Dendritic cell treated with granulocyte-macrophage colony-stimulating factor and Interleukin-4, amounts not matched to agents 40 ng/mL and 50 ng/mL, for 4 days (primary cell): ENCODE data around the gene PPP1R15B.

Experiments
- H3K27ac Mint-ChIP-seq: one replicate; pipeline ENCODE4 v1.8.0; 2022; ENCODE audit warnings: mild to moderate bottlenecking, mixed read lengths
- H3K27me3 Mint-ChIP-seq: one replicate; pipeline ENCODE4 v1.8.0; 2022; ENCODE audit warnings: mild to moderate bottlenecking, mixed read lengths
- H3K36me3 Mint-ChIP-seq: one replicate; pipeline ENCODE4 v1.8.0; 2022; ENCODE audit warnings: low read depth, mixed read lengths
- H3K4me1 Mint-ChIP-seq: one replicate; pipeline ENCODE4 v1.8.0; 2022; ENCODE audit warnings: low read depth, mixed read lengths
- H3K4me3 Mint-ChIP-seq: one replicate; pipeline ENCODE4 v1.8.0; 2022; ENCODE audit warnings: mild to moderate bottlenecking, moderate library complexity, mixed read lengths
- H3K9me3 Mint-ChIP-seq: one replicate; pipeline ENCODE4 v1.8.0; 2022; ENCODE audit warnings: mixed read lengths
- intact Hi-C: fragments of 100-400 bp; cut with micrococcal nuclease; formaldehyde crosslinking; loops from one replicate; pipeline ENCODE4 v1.15.0; 2022

PPP1R15B gene

GRCh38 chr1:204408074-204408507 lies 3.5 kb downstream of the PPP1R15B start:
- Mint-ChIP-seq H3K4me1 (peaks cover 14% of the 10 kb centered on the region), H3K4me3 (peak overlapping the region; percentile 99), H3K9me3 (no peaks in the 10 kb centered on the region), H3K27ac (peak overlapping the region; percentile 34), H3K36me3 (peaks cover 54% of the 10 kb centered on the region), H3K27me3 (no peaks in the 10 kb centered on the region)
- intact Hi-C loops = no loop called here

- H3K27me3 Mint-ChIP-seq = no peaks in the 10 kb centered on the region
- peaks cover 58% of the 10 kb centered on the region for H3K36me3 Mint-ChIP-seq
- intact Hi-C loops = no loop called here
- H3K4me1 Mint-ChIP-seq = peaks cover 8% of the 10 kb centered on the region
- H3K9me3 Mint-ChIP-seq = no peaks in the 10 kb centered on the region
- peak overlapping the region; percentile 34 for H3K27ac Mint-ChIP-seq
- peak overlapping the region; percentile 99 for H3K4me3 Mint-ChIP-seq
These were observed 4.2 kb downstream of the PPP1R15B start for GRCh38 chr1:204407295-204407971.

- H3K4me1 Mint-ChIP-seq = peaks cover 8% of the 10 kb centered on the region
- H3K4me3 Mint-ChIP-seq = peak overlapping the region; percentile 57
- H3K36me3 Mint-ChIP-seq = peaks cover 63% of the 10 kb centered on the region
- intact Hi-C loops = no loop called here
- H3K27ac Mint-ChIP-seq = no peak overlapping the region
- H3K9me3 Mint-ChIP-seq = no peaks in the 10 kb centered on the region
- no peaks in the 10 kb centered on the region for H3K27me3 Mint-ChIP-seq
These were observed 5.0 kb downstream of the PPP1R15B start for GRCh38 chr1:204406621-204407020.

- Mint-ChIP-seq H3K9me3 (no peaks in the 10 kb centered on the region), H3K36me3 (peaks cover 63% of the 10 kb centered on the region), H3K4me3 (no peak overlapping the region), H3K27me3 (no peaks in the 10 kb centered on the region), H3K4me1 (peaks cover 10% of the 10 kb centered on the region), H3K27ac (no peak overlapping the region)
- intact Hi-C loops = no loop called here
These were observed 5.6 kb downstream of the PPP1R15B start for GRCh38 chr1:204405988-204406387.

GRCh38 chr1:204404629-204405028 lies 7.0 kb downstream of the PPP1R15B start:
- Mint-ChIP-seq H3K4me3 (no peak overlapping the region), H3K27me3 (no peaks in the 10 kb centered on the region), H3K9me3 (no peaks in the 10 kb centered on the region), H3K4me1 (peaks cover 16% of the 10 kb centered on the region), H3K27ac (no peak overlapping the region), H3K36me3 (peaks cover 67% of the 10 kb centered on the region)
- intact Hi-C loops = no loop called here

GRCh38 chr1:204402391-204402790 lies 9.2 kb downstream of the PPP1R15B start:
- H3K4me3 Mint-ChIP-seq = no peak overlapping the region
- no peaks in the 10 kb centered on the region for H3K9me3 Mint-ChIP-seq
- H3K4me1 Mint-ChIP-seq = peaks cover 16% of the 10 kb centered on the region
- H3K27me3 Mint-ChIP-seq = no peaks in the 10 kb centered on the region
- H3K27ac Mint-ChIP-seq = no peak overlapping the region
- intact Hi-C loops = no loop called here
- peaks cover 74% of the 10 kb centered on the region for H3K36me3 Mint-ChIP-seq

GRCh38 chr1:204401730-204402129 lies 9.9 kb downstream of the PPP1R15B start:
- intact Hi-C loops = no loop called here
- no peak overlapping the region for H3K4me3 Mint-ChIP-seq
- no peaks in the 10 kb centered on the region for H3K27me3 Mint-ChIP-seq
- H3K9me3 Mint-ChIP-seq = no peaks in the 10 kb centered on the region
- H3K4me1 Mint-ChIP-seq = peaks cover 16% of the 10 kb centered on the region
- H3K27ac Mint-ChIP-seq = no peak overlapping the region
- peaks cover 74% of the 10 kb centered on the region for H3K36me3 Mint-ChIP-seq

GRCh38 chr1:204400882-204401510 lies 10.6 kb downstream of the PPP1R15B start:
- peaks cover 70% of the 10 kb centered on the region for H3K36me3 Mint-ChIP-seq

GRCh38 chr1:204398197-204399125 lies 13.2 kb downstream of the PPP1R15B start:
- no peak overlapping the region for H3K27ac Mint-ChIP-seq
- H3K4me1 Mint-ChIP-seq = peaks cover 8% of the 10 kb centered on the region
- no peaks in the 10 kb centered on the region for H3K9me3 Mint-ChIP-seq
- H3K4me3 Mint-ChIP-seq = no peak overlapping the region
- peaks cover 3% of the 10 kb centered on the region for H3K27me3 Mint-ChIP-seq
- intact Hi-C loops = loop anchor here (1.0 kb wide), 1 partner anchor 236 kb away; no protein-coding TSS in a partner anchor
- peaks cover 45% of the 10 kb centered on the region for H3K36me3 Mint-ChIP-seq

More at GRCh38 chr1:204400882-204401510, 10.6 kb downstream of the PPP1R15B start:
- no peaks in the 10 kb centered on the region for H3K9me3 Mint-ChIP-seq
- H3K27me3 Mint-ChIP-seq = no peaks in the 10 kb centered on the region
- intact Hi-C loops = no loop called here
- no peak overlapping the region for H3K4me3 Mint-ChIP-seq
- peaks cover 10% of the 10 kb centered on the region for H3K4me1 Mint-ChIP-seq
- no peak overlapping the region for H3K27ac Mint-ChIP-seq

- intact Hi-C loops = no loop called here
- H3K27ac Mint-ChIP-seq = no peak overlapping the region
These were observed 15.5 kb downstream of the PPP1R15B start for GRCh38 chr1:204396015-204396583.

GRCh38 chr1:204391629-204392028 lies 20.0 kb downstream of the PPP1R15B start:
- Mint-ChIP-seq H3K27ac (no peak overlapping the region), H3K4me3 (no peak overlapping the region), H3K36me3 (no peaks in the 10 kb centered on the region), H3K9me3 (no peaks in the 10 kb centered on the region), H3K27me3 (peaks cover 4% of the 10 kb centered on the region), H3K4me1 (no peaks in the 10 kb centered on the region)
- intact Hi-C loops = no loop called here

More at GRCh38 chr1:204396015-204396583, 15.5 kb downstream of the PPP1R15B start:
- Mint-ChIP-seq H3K36me3 (peaks cover 29% of the 10 kb centered on the region), H3K27me3 (peaks cover 4% of the 10 kb centered on the region), H3K9me3 (no peaks in the 10 kb centered on the region), H3K4me3 (no peak overlapping the region), H3K4me1 (peaks cover 7% of the 10 kb centered on the region)

- Mint-ChIP-seq H3K27me3 (peaks cover 4% of the 10 kb centered on the region), H3K27ac (no peak overlapping the region), H3K4me1 (no peaks in the 10 kb centered on the region), H3K4me3 (no peak overlapping the region), H3K9me3 (no peaks in the 10 kb centered on the region), H3K36me3 (no peaks in the 10 kb centered on the region)
- intact Hi-C loops = no loop called here
These were observed 20.7 kb downstream of the PPP1R15B start for GRCh38 chr1:204390751-204391466.

- no peaks in the 10 kb centered on the region for H3K4me1 Mint-ChIP-seq
- H3K36me3 Mint-ChIP-seq = no peaks in the 10 kb centered on the region
- no peaks in the 10 kb centered on the region for H3K9me3 Mint-ChIP-seq
- H3K27ac Mint-ChIP-seq = no peak overlapping the region
- intact Hi-C loops = no loop called here
- H3K4me3 Mint-ChIP-seq = no peak overlapping the region
- no peaks in the 10 kb centered on the region for H3K27me3 Mint-ChIP-seq
These were observed 25.9 kb downstream of the PPP1R15B start for GRCh38 chr1:204385727-204386126.
